Neural progenitor cell (in vitro differentiated cells): Measurements from ENCODE around the gene PFN4. TPM values are rescaled to one million over a fixed set of nuclear protein-coding genes. Genes with fewer than 3 reads are reported as not detected.

ENCODE experiments used
- DNase-seq: peaks from one replicate; pipeline ENCODE4 v3.0.0-alpha.2; 2016; ENCODE audit warnings: low spot score
- H2AFZ ChIP-seq: fragments of 200-600 bp; sonication (generic); replicated peaks from 2 replicates; pipeline ENCODE4 v1.6.1; 2016; ENCODE audit warnings: antibody characterized with exemption
- H3F3A ChIP-seq: fragments of 200-600 bp; sonication (generic); 2 replicates; pipeline ENCODE4 v1.6.1; 2016; ENCODE audit warnings: antibody characterized with exemption, low read depth
- H3K27ac ChIP-seq: fragments of 200-600 bp; sonication (generic); 2 replicates; pipeline ENCODE4 v1.5.1; 2016; ENCODE audit warnings: mild to moderate bottlenecking
- H3K27me3 ChIP-seq: fragments of 200-600 bp; sonication (generic); 2 replicates; pipeline ENCODE4 v1.6.1; 2016; ENCODE audit warnings: mild to moderate bottlenecking, moderate library complexity
- H3K36me3 ChIP-seq: fragments of 200-600 bp; sonication (generic); 2 replicates; pipeline ENCODE4 v1.5.1; 2016
- H3K4me1 ChIP-seq: fragments of 200-600 bp; sonication (generic); 2 replicates; pipeline ENCODE4 v1.6.1; 2016; ENCODE audit warnings: mixed run types
- H3K4me2 ChIP-seq: fragments of 200-600 bp; sonication (generic); 2 replicates; pipeline ENCODE4 v1.6.1; 2016
- H3K4me3 ChIP-seq: fragments of 200-600 bp; sonication (generic); 2 replicates; pipeline ENCODE4 v1.5.1; 2016
- H3K79me2 ChIP-seq: fragments of 200-600 bp; sonication (generic); 2 replicates; pipeline ENCODE4 v1.6.1; 2016; ENCODE audit warnings: low read depth
- H3K9ac ChIP-seq: fragments of 200-600 bp; sonication (generic); 2 replicates; pipeline ENCODE4 v1.6.1; 2016
- H3K9me3 ChIP-seq: fragments of 200-600 bp; sonication (generic); 2 replicates; pipeline ENCODE4 v1.5.1; 2016; ENCODE audit warnings: low read depth
- H4K20me1 ChIP-seq: fragments of 200-600 bp; sonication (generic); 2 replicates; pipeline ENCODE4 v1.6.1; 2016; ENCODE audit warnings: low read depth
- H3K27ac Mint-ChIP-seq: 3 replicates; pipeline ENCODE4 v1.8.0; 2021; ENCODE audit warnings: mixed read lengths
- H3K27me3 Mint-ChIP-seq: 2 replicates; pipeline ENCODE4 v1.8.0; 2022; ENCODE audit warnings: low read depth, mild to moderate bottlenecking, inconsistent platforms, moderate library complexity, mixed read lengths; ENCODE audit not compliant: insufficient read depth
- H3K36me3 Mint-ChIP-seq: 3 replicates; pipeline ENCODE4 v1.8.0; 2021; ENCODE audit warnings: mixed read lengths
- H3K4me1 Mint-ChIP-seq: 3 replicates; pipeline ENCODE4 v1.8.0; 2021; ENCODE audit warnings: mixed read lengths
- H3K4me3 Mint-ChIP-seq: 3 replicates; pipeline ENCODE4 v1.8.0; 2021; ENCODE audit warnings: mild to moderate bottlenecking, moderate library complexity, mixed read lengths
- H3K9me3 Mint-ChIP-seq: 3 replicates; pipeline ENCODE4 v1.8.0; 2020; ENCODE audit warnings: mixed read lengths
- CTCF ChIP-seq: fragments of 200-600 bp; sonication (generic); IDR thresholded peaks from 2 replicates; pipeline ENCODE4 v1.5.1; 2017; ENCODE audit warnings: antibody characterized with exemption, mild to moderate bottlenecking
- EZH2 ChIP-seq: fragments of 200-600 bp; sonication (generic); IDR thresholded peaks from 2 replicates; pipeline ENCODE4 v1.6.1; 2017; ENCODE audit warnings: antibody characterized with exemption, mild to moderate bottlenecking, moderate library complexity
- EZH2phosphoT487 ChIP-seq: fragments of 200-600 bp; sonication (generic); IDR thresholded peaks from 2 replicates; pipeline ENCODE4 v1.6.1; 2017; ENCODE audit warnings: antibody characterized with exemption
- total RNA-seq: library from RNA; depleted of rRNA; stranded (reverse); fragments of >200 nt; gene quantifications from 2 replicates; pipeline ENCODE4 v1.2.3, GENCODE V29; 2015; ENCODE audit warnings: low replicate concordance

Gene PFN4
- total RNA-seq, 1 donor from 2014 or later = 0.21 TPM

- H3K79me2 ChIP-seq = no peaks in the 10 kb centered on the region
- no peaks in the 10 kb centered on the region for H3K4me1 ChIP-seq
- no peaks in the 10 kb centered on the region for H3F3A ChIP-seq
- TF ChIP-seq CTCF (no peak), EZH2 (no peak), EZH2phosphoT487 (no peak)
- Mint-ChIP-seq H3K27ac (no peak overlapping the region), H3K27me3 (peaks cover 5% of the 10 kb centered on the region), H3K9me3 (peaks cover 12% of the 10 kb centered on the region), H3K4me3 (no peak overlapping the region), H3K4me1 (no peaks in the 10 kb centered on the region), H3K36me3 (peaks cover 11% of the 10 kb centered on the region)
- H2AFZ ChIP-seq = no peak overlapping the region
- H3K27me3 ChIP-seq = no peaks in the 10 kb centered on the region
- no peak for DNase-seq
- H3K4me3 ChIP-seq = no peak overlapping the region
- no peaks in the 10 kb centered on the region for H4K20me1 ChIP-seq
- peaks cover 3% of the 10 kb centered on the region for H3K36me3 ChIP-seq
- no peak overlapping the region for H3K27ac ChIP-seq
- peaks cover 8% of the 10 kb centered on the region for H3K9me3 ChIP-seq
- no peak overlapping the region for H3K4me2 ChIP-seq
- H3K9ac ChIP-seq = no peak overlapping the region
These were observed 37.6 kb upstream of the PFN4 start for GRCh38 chr2:24160761-24161160.

- H3K36me3 ChIP-seq = peaks cover 3% of the 10 kb centered on the region
- no peaks in the 10 kb centered on the region for H4K20me1 ChIP-seq
- H2AFZ ChIP-seq = no peak overlapping the region
- H3K4me3 Mint-ChIP-seq = no peak overlapping the region
- H3K4me2 ChIP-seq = no peak overlapping the region
- H3K9me3 Mint-ChIP-seq = peaks cover 12% of the 10 kb centered on the region
- DNase-seq = no peak
- H3F3A ChIP-seq = no peaks in the 10 kb centered on the region
- no peaks in the 10 kb centered on the region for H3K4me1 ChIP-seq
- H3K27ac ChIP-seq = no peak overlapping the region
- no peak overlapping the region for H3K4me3 ChIP-seq
- H3K4me1 Mint-ChIP-seq = no peaks in the 10 kb centered on the region
- H3K9me3 ChIP-seq = peaks cover 8% of the 10 kb centered on the region
- no peak overlapping the region for H3K9ac ChIP-seq
- H3K27ac Mint-ChIP-seq = no peak overlapping the region
- no peaks in the 10 kb centered on the region for H3K79me2 ChIP-seq
- H3K27me3 Mint-ChIP-seq = peaks cover 5% of the 10 kb centered on the region
- no peaks in the 10 kb centered on the region for H3K27me3 ChIP-seq
- TF ChIP-seq CTCF (no peak), EZH2 (no peak), EZH2phosphoT487 (no peak)
- H3K36me3 Mint-ChIP-seq = peaks cover 11% of the 10 kb centered on the region
These were observed 36.6 kb upstream of the PFN4 start for GRCh38 chr2:24159708-24160107.

GRCh38 chr2:24158131-24158530, 35.0 kb upstream of the PFN4 start:
- H3K4me1 ChIP-seq = no peaks in the 10 kb centered on the region
- peaks cover 3% of the 10 kb centered on the region for H3K36me3 ChIP-seq
- no peaks in the 10 kb centered on the region for H3F3A ChIP-seq
- H2AFZ ChIP-seq = no peak overlapping the region
- no peak overlapping the region for H3K4me2 ChIP-seq
- no peak overlapping the region for H3K9ac ChIP-seq
- DNase-seq = no peak
- no peaks in the 10 kb centered on the region for H3K79me2 ChIP-seq
- H3K27me3 ChIP-seq = no peaks in the 10 kb centered on the region
- no peaks in the 10 kb centered on the region for H3K4me1 Mint-ChIP-seq
- H3K27ac ChIP-seq = no peak overlapping the region
- H3K4me3 ChIP-seq = no peak overlapping the region
- peaks cover 8% of the 10 kb centered on the region for H3K9me3 ChIP-seq
- no peak overlapping the region for H3K27ac Mint-ChIP-seq
- peaks cover 5% of the 10 kb centered on the region for H3K27me3 Mint-ChIP-seq
- peaks cover 11% of the 10 kb centered on the region for H3K36me3 Mint-ChIP-seq
- H4K20me1 ChIP-seq = no peaks in the 10 kb centered on the region
- TF ChIP-seq CTCF = no peak
- no peak for TF ChIP-seq EZH2phosphoT487
- no peak for TF ChIP-seq EZH2
- H3K9me3 Mint-ChIP-seq = peaks cover 12% of the 10 kb centered on the region
- H3K4me3 Mint-ChIP-seq = no peak overlapping the region

- H2AFZ ChIP-seq = no peak overlapping the region
- no peak for TF ChIP-seq CTCF
- no peak for TF ChIP-seq EZH2phosphoT487
- no peak for TF ChIP-seq EZH2
- peaks cover 12% of the 10 kb centered on the region for H3K36me3 Mint-ChIP-seq
- H3K4me1 ChIP-seq = no peaks in the 10 kb centered on the region
- no peaks in the 10 kb centered on the region for H4K20me1 ChIP-seq
- no peak overlapping the region for H3K9ac ChIP-seq
- H3F3A ChIP-seq = no peaks in the 10 kb centered on the region
- no peaks in the 10 kb centered on the region for H3K27me3 Mint-ChIP-seq
- H3K27ac ChIP-seq = no peak overlapping the region
- H3K9me3 Mint-ChIP-seq = peaks cover 7% of the 10 kb centered on the region
- H3K27me3 ChIP-seq = no peaks in the 10 kb centered on the region
- no peaks in the 10 kb centered on the region for H3K36me3 ChIP-seq
- no peaks in the 10 kb centered on the region for H3K79me2 ChIP-seq
- no peak for DNase-seq
- no peak overlapping the region for H3K27ac Mint-ChIP-seq
- H3K4me3 ChIP-seq = no peak overlapping the region
- H3K4me3 Mint-ChIP-seq = no peak overlapping the region
- H3K4me1 Mint-ChIP-seq = no peaks in the 10 kb centered on the region
- H3K4me2 ChIP-seq = no peak overlapping the region
- H3K9me3 ChIP-seq = no peaks in the 10 kb centered on the region
These were observed 30.3 kb upstream of the PFN4 start for GRCh38 chr2:24153478-24153877.
